HepG2 (cell line): Measurements from ENCODE around the gene DIP2C. TPM values are rescaled to one million over a fixed set of nuclear protein-coding genes. Genes with fewer than 3 reads are reported as not detected.

Source experiments
- ATAC-seq: fragments of 200-7000 bp; cut with Tn5 transposase; 3 replicates; pipeline ENCODE4 v1.9.1; 2020; ENCODE audit warnings: mild to moderate bottlenecking, moderate library complexity
- BruUV-seq: library from RNA; stranded (reverse); fragments of 400-500 nt; replicated peaks from 2 replicates; lab custom pipeline; 2021; lab: Mats Ljungman, UMichigan
- CTCF ChIA-PET: fragments of 300-600 bp; formaldehyde crosslinking; extraction: SDS; loops from one replicate; lab custom pipeline; 2021; ENCODE audit warnings: low total read pairs, inconsistent platforms, low intra/inter-chr PET ratio; lab: Yijun Ruan, JAX
- POLR2A ChIA-PET: fragments of 350-600 bp; sonication (Branson Sonifier 250); formaldehyde crosslinking; loops from one replicate; lab custom pipeline; 2020; ENCODE audit warnings: antibody characterized with exemption, inconsistent platforms; lab: Yijun Ruan, JAX
- DNase-seq: peaks from one replicate; pipeline ENCODE4 v3.0.0-alpha.2; 2015; ENCODE audit warnings: low spot score
- FAIRE-seq: peaks from 3 replicates; lab custom pipeline; 2011; peaks lifted over from hg19 to GRCh38; lab: Jason Lieb, UNC
- H2AFZ ChIP-seq: one replicate; pipeline ENCODE4 v1.6.1; 2011; ENCODE audit warnings: low read length, inconsistent platforms
- H3K27ac ChIP-seq: fragments of 300-600 bp; 3 replicates; pipeline ENCODE4 v1.8.0; 2011; ENCODE audit warnings: mixed run types, mild to moderate bottlenecking, mixed read lengths, low read length, inconsistent platforms; ENCODE audit not compliant: insufficient read depth; ENCODE audit errors: extremely low read length
- H3K27me3 ChIP-seq, 2 experiments: fragments of 200-600 bp in 1 of 2; 2 replicates in 1 of 2; 3 replicates in 1 of 2; pipeline versions ENCODE4 v1.6.0 to v1.8.0; 2011; ENCODE audit warnings: low read length in 2 of 2, mild to moderate bottlenecking in 2 of 2, moderate library complexity in 2 of 2, inconsistent platforms in 1 of 2; ENCODE audit not compliant: insufficient read depth in 2 of 2, control insufficient read depth in 1 of 2
- H3K36me3 ChIP-seq, 2 experiments: fragments of 200-600 bp in 1 of 2; replicated peaks in 1 of 2; 2 replicates in 1 of 2; 3 replicates in 1 of 2; pipeline versions ENCODE4 v1.5.1 to v1.8.0; 2011; ENCODE audit warnings: low read length in 2 of 2, inconsistent platforms in 1 of 2; ENCODE audit not compliant: insufficient read depth in 2 of 2, control insufficient read depth in 1 of 2
- H3K4me1 ChIP-seq: 2 replicates; pipeline ENCODE4 v1.5.1; 2012; ENCODE audit warnings: low read length, inconsistent platforms; ENCODE audit not compliant: insufficient read depth
- H3K4me2 ChIP-seq: 2 replicates; pipeline ENCODE4 v1.6.0; 2011; ENCODE audit warnings: low read depth, low read length, inconsistent platforms
- H3K4me3 ChIP-seq, 3 experiments: fragments of 200-600 bp in 1 of 3; sonication (generic), shearing (Covaris generic) in 1 of 3; replicated peaks in 1 of 3; 2 replicates each; pipeline ENCODE4 v1.5.1; 2011 to 2016; ENCODE audit warnings: low read length in 3 of 3, inconsistent platforms in 2 of 3, low read depth in 2 of 3, mild to moderate bottlenecking in 2 of 3, control low read depth in 1 of 3, mixed read lengths in 1 of 3; ENCODE audit not compliant: insufficient read depth in 1 of 3
- H3K79me2 ChIP-seq: one replicate; pipeline ENCODE4 v1.6.1; 2011; ENCODE audit warnings: low read length, inconsistent platforms; ENCODE audit not compliant: insufficient read depth
- H3K9ac ChIP-seq: 2 replicates; pipeline ENCODE4 v1.6.0; 2011; ENCODE audit warnings: mild to moderate bottlenecking, low read depth, low read length, inconsistent platforms; ENCODE audit not compliant: insufficient read depth
- H3K9me3 ChIP-seq: 2 replicates; pipeline ENCODE4 v1.5.1; 2012; ENCODE audit warnings: mild to moderate bottlenecking, low read length
- H4K20me1 ChIP-seq: 2 replicates; pipeline ENCODE4 v1.6.0; 2011; ENCODE audit warnings: inconsistent platforms, mild to moderate bottlenecking, low read length, moderate library complexity; ENCODE audit not compliant: insufficient read depth
- EP300 ChIP-seq, 3 experiments: sonication (generic) in 1 of 3; formaldehyde crosslinking in 1 of 3; IDR thresholded peaks; 2 replicates each; pipeline versions ENCODE4 v1.5.1 to v1.6.1; 2011 to 2020; ENCODE audit warnings: low read depth in 2 of 3, low read length in 2 of 3, borderline replicate concordance in 1 of 3, improper control_type of control experiment in 1 of 3, mild to moderate bottlenecking in 1 of 3, missing genetic modification reagents in 1 of 3, moderate library complexity in 1 of 3
- MYNN ChIP-seq: sonication (generic); formaldehyde crosslinking; IDR thresholded peaks from 2 replicates; pipeline ENCODE4 v1.4.0; 2020; ENCODE audit warnings: mild to moderate bottlenecking, low read depth, missing genetic modification reagents
- ZNF512 ChIP-seq: sonication (generic); formaldehyde crosslinking; IDR thresholded peaks from 2 replicates; pipeline ENCODE4 v1.4.0; 2020; ENCODE audit warnings: mild to moderate bottlenecking, missing genetic modification reagents
- ZNF770 ChIP-seq: sonication (generic); formaldehyde crosslinking; IDR thresholded peaks from 2 replicates; pipeline ENCODE4 v1.5.0; 2020; ENCODE audit warnings: mild to moderate bottlenecking, missing genetic modification reagents
- WGBS: methylation state at CpG from one replicate; pipeline ENCODE4 v1.1.6; 2017; ENCODE audit warnings: low lambda C conversion rate; 5-methylcytosine and 5-hydroxymethylcytosine counted together
- in situ Hi-C: cut with HindIII; loops from 2 replicates; pipeline ENCODE4 v1.10.0; 2017; ENCODE audit warnings: low pct_unique_long_range_greater_than_20kb; ENCODE audit not compliant: extremely low pct_ligation_motif_present
- intact Hi-C: fragments of 100-400 bp; cut with micrococcal nuclease; formaldehyde crosslinking; loops from one replicate; pipeline ENCODE4 v1.10.0; 2022; ENCODE audit not compliant: unreplicated experiment
- polyA plus RNA-seq, 8 experiments: library from polyadenylated mRNA; depleted of rRNA in 3 of 8; stranded (reverse) in 7 of 8; unstranded in 1 of 8; fragments of >200 nt; fragmentation: Illumina TruSeq in 4 of 8; extraction: Trizol in 4 of 8; gene quantifications; 2 replicates each; pipeline versions ENCODE4 v1.2.1 to v1.2.3, GENCODE V29; 2011 to 2016; ENCODE audit warnings: low read depth in 4 of 8, missing spikeins in 1 of 8, mixed read lengths in 1 of 8; ENCODE audit not compliant: insufficient read depth in 1 of 8
- total RNA-seq, 5 experiments: library from RNA; depleted of rRNA; stranded (reverse); fragments of >200 nt; fragmentation: Illumina TruSeq; extraction: Trizol; gene quantifications; 2 replicates each; pipeline ENCODE4 v1.2.3, GENCODE V29; 2016; ENCODE audit warnings: low read depth in 1 of 5

DIP2C gene
- total and polyA plus RNA-seq, 2 of the 13 experiments (the other 11 are each of a cell fraction or from before 2014, with no cell fraction given), result 2.2 to 2.7 TPM

- H2AFZ ChIP-seq, result no peak overlapping the region
- no peaks in the 10 kb centered on the region for H3K9me3 ChIP-seq
- no peak overlapping the region for H3K27ac ChIP-seq
- no peak for DNase-seq
- intact Hi-C loops, result loop anchor here (5.0 kb wide), 1 partner anchor 100 kb away; no protein-coding TSS in a partner anchor
- TSS peak; percentile 53 for BruUV-seq
- H4K20me1 ChIP-seq, result peaks cover 7% of the 10 kb centered on the region; the same call in 1 of the 2 replicates
- H3K9ac ChIP-seq, result no peak overlapping the region
- ChIA-PET POLR2A (no interaction called here), CTCF (no interaction called here)
- peaks cover 0 to 14% of the 10 kb centered on the region in 2 experiments; a peak in 3 of 5 replicates for H3K27me3 ChIP-seq
- H3K4me1 ChIP-seq, result peaks cover 21% of the 10 kb centered on the region
- peak overlapping the region; percentile 80 to 86 (median 86) for H3K4me3 ChIP-seq
- no peak for FAIRE-seq
- 85% methylated on average over 20 of the region's 21 CpGs for WGBS
- no peak for ATAC-seq
- H3K36me3 ChIP-seq, result no peaks in the 10 kb centered on the region
- peak overlapping the region; percentile 84 for H3K4me2 ChIP-seq
- in situ Hi-C loops, result no loop called here
- H3K79me2 ChIP-seq, result peaks cover 12% of the 10 kb centered on the region
- TF ChIP-seq ZNF512 (CRISPR knock-in tag), result 0 out of 2 replicates have a peak, but pooled peaks have one; percentile 27
- TF ChIP-seq MYNN (CRISPR knock-in tag), result no peak
Observed at GRCh38 chr10:687583-688311, 1.7 kb downstream of the DIP2C start.

- WGBS, result 96% methylated on average over 16 of the region's 19 CpGs
- Histone ChIP-seq H3K4me1 (peaks cover 27% of the 10 kb centered on the region), H3K4me3 (no peak overlapping the region), H3K27me3 (peaks cover 0 to 6% of the 10 kb centered on the region in 2 experiments; a peak in 2 of 5 replicates), H3K79me2 (peaks cover 14% of the 10 kb centered on the region), H3K9ac (no peak overlapping the region), H4K20me1 (peaks cover 15% of the 10 kb centered on the region; the same call in 1 of the 2 replicates), H3K36me3 (no peaks in the 10 kb centered on the region), H2AFZ (no peak overlapping the region), H3K9me3 (no peaks in the 10 kb centered on the region), H3K4me2 (no peak overlapping the region), H3K27ac (no peak overlapping the region)
- no peak for DNase-seq
- BruUV-seq, result no TSS peak
- POLR2A ChIA-PET, result no interaction called here
- ATAC-seq, result no peak
- CTCF ChIA-PET, result no interaction called here
- FAIRE-seq, result no peak
- TF ChIP-seq ZNF770 (CRISPR knock-in tag) (peak; percentile 69; the same call in 1 of the 2 replicates), EP300 (IDR thresholded peaks at IDR 0.05; ENCODE audit: low read depth in 2 of 2, low read length in 2 of 2) (no peak), EP300 (CRISPR knock-in tag; IDR thresholded peaks at IDR 0.05; ENCODE audit: borderline replicate concordance) (no peak)
- in situ Hi-C loops, result no loop called here
- intact Hi-C loops, result loop anchor here (5.0 kb wide), 1 partner anchor 101 kb away; no protein-coding TSS in a partner anchor
Observed at GRCh38 chr10:686155-686931, 3.1 kb downstream of the DIP2C start.
